ENCODE measurements around the gene MSLN. TPM values are rescaled to one million over a fixed set of nuclear protein-coding genes. Genes with fewer than 3 reads are reported as not detected.

The MSLN gene
- total and polyA plus RNA-seq, 2 of the 13 experiments (the other 11 are each of a cell fraction or from before 2014, with no cell fraction given), result 2.0 to 2.3 TPM

- TF ChIP-seq PAXIP1 (CRISPR knock-in tag; conservative IDR thresholded peaks at IDR 0.05) (peak; percentile 62), HOXA3 (CRISPR knock-in tag; IDR thresholded peaks at IDR 0.05) (peak; percentile 36), NRL (CRISPR knock-in tag; IDR thresholded peaks at IDR 0.05; ENCODE audit: borderline replicate concordance) (0 out of 2 replicates have a peak, but pooled peaks have one; percentile 33), CBFB (CRISPR knock-in tag; IDR thresholded peaks at IDR 0.05) (no peak), ZNF841 (CRISPR knock-in tag; IDR thresholded peaks at IDR 0.05; ENCODE audit: borderline replicate concordance) (no peak), ZFP37 (CRISPR knock-in tag; IDR thresholded peaks at IDR 0.05; ENCODE audit: borderline replicate concordance) (no peak), ZNF709 (CRISPR knock-in tag; IDR thresholded peaks at IDR 0.05) (0 out of 2 replicates have a peak, but pooled peaks have one; percentile 45), ZBTB7B (CRISPR knock-in tag; IDR thresholded peaks at IDR 0.05) (peak; percentile 37), BORCS8-MEF2B (CRISPR knock-in tag; IDR thresholded peaks at IDR 0.05) (0 out of 2 replicates have a peak, but pooled peaks have one; percentile 22), PPARG (CRISPR knock-in tag; conservative IDR thresholded peaks at IDR 0.05) (no peak), ZUFSP (CRISPR knock-in tag; IDR thresholded peaks at IDR 0.05; ENCODE audit: borderline replicate concordance) (no peak), FUBP1 (CRISPR knock-in tag; IDR thresholded peaks at IDR 0.05; ENCODE audit: borderline replicate concordance) (no peak), ZNF530 (CRISPR knock-in tag; IDR thresholded peaks at IDR 0.05; ENCODE audit: low read depth) (no peak), CBX1 (IDR thresholded peaks at IDR 0.05; ENCODE audit: low read depth) (no peak), ZFP36 (IDR thresholded peaks at IDR 0.05; ENCODE audit: borderline replicate concordance, low read depth, low read length, partially characterized antibody) (no peak), TAF15 (IDR thresholded peaks at IDR 0.05; ENCODE audit: low read depth, low read length, poor library complexity, severe bottlenecking) (no peak), ARNTL (CRISPR knock-in tag; IDR thresholded peaks at IDR 0.05) (peak; percentile 55; the same call in 1 of the 2 replicates), ZNF777 (CRISPR knock-in tag; IDR thresholded peaks at IDR 0.05) (no peak), HNF1B (CRISPR knock-in tag; IDR thresholded peaks at IDR 0.05) (no peak), SKI (IDR thresholded peaks at IDR 0.05; ENCODE audit: partially characterized antibody) (no peak)
Measured at GRCh38 chr16:760545-761343, at the start of gene MSLN (continued).

All from HepG2 (cell line).